A549 (cell line): ENCODE results near the gene FAM187B. TPM values are rescaled to one million over a fixed set of nuclear protein-coding genes. Genes with fewer than 3 reads are reported as not detected.
A peak's percentile ranks its signal among the peaks of the same experiment; 100 is the strongest.

Experiments
- ATAC-seq, 2 experiments: fragments of 200-7000 bp in 1 of 2; fragments of >200 bp in 1 of 2; cut with Nextera tagmentation in 1 of 2; cut with Tn5 transposase in 1 of 2; 3 replicates each; pipeline versions ENCODE4 v1.8.0 to v1.9.1; 2018 to 2020; ENCODE audit warnings: mild to moderate bottlenecking in 1 of 2, moderate library complexity in 1 of 2
- CTCF ChIA-PET: fragments of 300-600 bp; sonication (Branson Sonifier 250); formaldehyde crosslinking; extraction: SDS; loops from one replicate; lab custom pipeline; 2021; ENCODE audit warnings: antibody characterized with exemption, inconsistent platforms; lab: Yijun Ruan, JAX
- POLR2A ChIA-PET: fragments of 350-600 bp; formaldehyde crosslinking; extraction: SDS; loops from one replicate; lab custom pipeline; 2021; ENCODE audit warnings: antibody characterized with exemption, inconsistent platforms; lab: Yijun Ruan, JAX
- DNase-seq, 2 experiments: peaks; one replicate each; pipeline versions ENCODE4 v3.0.0 to v3.0.0-alpha.2; 2011 to 2016; ENCODE audit warnings: low read depth in 1 of 2, low spot score in 1 of 2
- FAIRE-seq: peaks from 2 replicates; lab custom pipeline; 2011; peaks lifted over from hg19 to GRCh38; lab: Jason Lieb, UNC
- H3K27ac ChIP-seq, 2 experiments: fragments of >200 bp; sonication (Bioruptor Twin); formaldehyde crosslinking; 3 replicates each; pipeline ENCODE4 v1.5.1; 2016 to 2017
- H3K4me1 ChIP-seq: fragments of >200 bp; sonication (Bioruptor Twin); formaldehyde crosslinking; 3 replicates; pipeline ENCODE4 v1.6.1; 2016
- H3K4me2 ChIP-seq: fragments of >200 bp; sonication (Bioruptor Twin); formaldehyde crosslinking; 3 replicates; pipeline ENCODE4 v1.6.1; 2016
- H3K4me3 ChIP-seq: fragments of >200 bp; sonication (Bioruptor Twin); formaldehyde crosslinking; 3 replicates; pipeline ENCODE4 v1.5.1; 2016
- H3K9me3 ChIP-seq: fragments of >200 bp; sonication (Bioruptor Twin); formaldehyde crosslinking; 3 replicates; pipeline ENCODE4 v1.6.1; 2016
- CHD4 ChIP-seq: fragments of 200-600 bp; sonication (generic); IDR thresholded peaks from 2 replicates; pipeline ENCODE4 v1.6.1; 2016; ENCODE audit warnings: antibody characterized with exemption, mild to moderate bottlenecking, borderline replicate concordance
- EP300 ChIP-seq, 2 experiments: fragments of >200 bp; sonication (Bioruptor Twin); formaldehyde crosslinking; IDR thresholded peaks; 2 replicates in 1 of 2; 3 replicates in 1 of 2; pipeline ENCODE4 v1.6.1; 2016 to 2017
- ESRRA ChIP-seq: fragments of 150-350 bp; IDR thresholded peaks from 2 replicates; pipeline ENCODE4 v1.6.1; 2014; ENCODE audit warnings: mild to moderate bottlenecking, low read length, borderline replicate concordance
- FOSL2 ChIP-seq, 2 experiments: fragments of 450-650 bp in 1 of 2; fragments of >200 bp in 1 of 2; sonication (Bioruptor Twin) in 1 of 2; formaldehyde crosslinking; IDR thresholded peaks; 2 replicates each; pipeline versions ENCODE4 v1.5.0 to v1.6.1; 2016 to 2020; ENCODE audit warnings: mild to moderate bottlenecking in 1 of 2, moderate library complexity in 1 of 2
- HDAC2 ChIP-seq: fragments of 200-600 bp; sonication (generic); IDR thresholded peaks from 2 replicates; pipeline ENCODE4 v1.6.1; 2016
- HEYL ChIP-seq: fragments of 250-450 bp; sonication (Bioruptor Pico); IDR thresholded peaks from 2 replicates; pipeline ENCODE4 v1.8.0; 2021; ENCODE audit warnings: mild to moderate bottlenecking, moderate library complexity
- JUNB ChIP-seq: fragments of >200 bp; sonication (Bioruptor Twin); formaldehyde crosslinking; IDR thresholded peaks from 2 replicates; pipeline ENCODE4 v1.6.1; 2016
- KDM1A ChIP-seq: fragments of 200-600 bp; sonication (generic); IDR thresholded peaks from 2 replicates; pipeline ENCODE4 v1.6.1; 2016; ENCODE audit warnings: low read depth, mild to moderate bottlenecking
- MAZ ChIP-seq: fragments of 150-350 bp; IDR thresholded peaks from 2 replicates; pipeline ENCODE4 v1.6.1; 2014; ENCODE audit warnings: antibody characterized with exemption, low read depth, low read length, borderline replicate concordance
- MYC ChIP-seq: IDR thresholded peaks from 2 replicates; pipeline ENCODE4 v1.6.1; 2012; ENCODE audit warnings: mild to moderate bottlenecking, inconsistent platforms, low read length, improper control_type of control experiment, borderline replicate concordance
- NFE2L2 ChIP-seq: fragments of 150-350 bp; conservative IDR thresholded peaks from 2 replicates; pipeline ENCODE4 v1.6.1; 2014; ENCODE audit warnings: low read length
- POLR2AphosphoS2 ChIP-seq: conservative IDR thresholded peaks from 2 replicates; pipeline ENCODE4 v1.6.1; 2012; ENCODE audit warnings: low read length, improper control_type of control experiment, inconsistent platforms
- RAD21 ChIP-seq, 2 experiments: fragments of >200 bp in 1 of 2; sonication (Bioruptor Twin) in 1 of 2; formaldehyde crosslinking in 1 of 2; IDR thresholded peaks in 1 of 2; conservative IDR thresholded peaks in 1 of 2; 2 replicates in 1 of 2; 3 replicates in 1 of 2; pipeline ENCODE4 v1.6.1; 2012 to 2018; ENCODE audit warnings: inconsistent platforms in 1 of 2
- RCOR1 ChIP-seq: fragments of 150-350 bp; IDR thresholded peaks from 2 replicates; pipeline ENCODE4 v1.6.1; 2014; ENCODE audit warnings: antibody characterized with exemption, low read length, low read depth
- TP53 ChIP-seq: fragments of 250-450 bp; sonication (Bioruptor Pico); IDR thresholded peaks from 2 replicates; pipeline ENCODE4 v1.5.0; 2021; ENCODE audit warnings: mild to moderate bottlenecking, moderate library complexity
- ZC3H11A ChIP-seq: fragments of 450-650 bp; IDR thresholded peaks from 2 replicates; pipeline ENCODE4 v1.6.1; 2014; ENCODE audit warnings: antibody characterized with exemption, mild to moderate bottlenecking
- WGBS: methylation state at CpG from one replicate; pipeline ENCODE4 v1.1.6; 2017; ENCODE audit errors: missing lambda C conversion rate; 5-methylcytosine and 5-hydroxymethylcytosine counted together
- polyA plus RNA-seq, 4 experiments: library from polyadenylated mRNA; depleted of rRNA in 3 of 4; stranded (reverse); fragments of >200 nt; fragmentation: RNase III in 1 of 4; extraction: RNeasy Plus Mini Kit Qiagen cat#74134 plus additional on column Dnase treatment in 1 of 4; gene quantifications; 2 replicates in 3 of 4; 3 replicates in 1 of 4; pipeline ENCODE4 v1.2.3, GENCODE V29; 2011 to 2017
- TF ChIP-seq, protein P1 (sequence below): fragments of >200 bp; sonication (Bioruptor Twin); formaldehyde crosslinking; IDR thresholded peaks from 3 replicates; pipeline ENCODE4 v1.5.1; 2016
- TF ChIP-seq, protein P2 (sequence below): IDR thresholded peaks from 2 replicates; pipeline ENCODE4 v1.6.1; 2012
- TF ChIP-seq, protein P3 (sequence below): IDR thresholded peaks from 2 replicates; pipeline ENCODE4 v1.6.1; 2012
- TF ChIP-seq, protein P4 (sequence below): fragments of 450-650 bp; IDR thresholded peaks from 2 replicates; pipeline ENCODE4 v1.6.1; 2014; ENCODE audit warnings: antibody characterized with exemption
- TF ChIP-seq, protein P5 (sequence below): fragments of 250-450 bp; sonication (Bioruptor Pico); IDR thresholded peaks from 2 replicates; pipeline ENCODE4 v1.5.0; 2020; ENCODE audit warnings: low read depth, mild to moderate bottlenecking, moderate library complexity
- TF ChIP-seq, protein P6 (sequence below): fragments of 150-350 bp; IDR thresholded peaks from 2 replicates; pipeline ENCODE4 v1.6.1; 2014; ENCODE audit warnings: low read depth, mild to moderate bottlenecking, low read length

Gene FAM187B
- polyA plus RNA-seq, 2 of the 4 experiments (the other 2 are of a cell fraction) = not detected

DNA sequence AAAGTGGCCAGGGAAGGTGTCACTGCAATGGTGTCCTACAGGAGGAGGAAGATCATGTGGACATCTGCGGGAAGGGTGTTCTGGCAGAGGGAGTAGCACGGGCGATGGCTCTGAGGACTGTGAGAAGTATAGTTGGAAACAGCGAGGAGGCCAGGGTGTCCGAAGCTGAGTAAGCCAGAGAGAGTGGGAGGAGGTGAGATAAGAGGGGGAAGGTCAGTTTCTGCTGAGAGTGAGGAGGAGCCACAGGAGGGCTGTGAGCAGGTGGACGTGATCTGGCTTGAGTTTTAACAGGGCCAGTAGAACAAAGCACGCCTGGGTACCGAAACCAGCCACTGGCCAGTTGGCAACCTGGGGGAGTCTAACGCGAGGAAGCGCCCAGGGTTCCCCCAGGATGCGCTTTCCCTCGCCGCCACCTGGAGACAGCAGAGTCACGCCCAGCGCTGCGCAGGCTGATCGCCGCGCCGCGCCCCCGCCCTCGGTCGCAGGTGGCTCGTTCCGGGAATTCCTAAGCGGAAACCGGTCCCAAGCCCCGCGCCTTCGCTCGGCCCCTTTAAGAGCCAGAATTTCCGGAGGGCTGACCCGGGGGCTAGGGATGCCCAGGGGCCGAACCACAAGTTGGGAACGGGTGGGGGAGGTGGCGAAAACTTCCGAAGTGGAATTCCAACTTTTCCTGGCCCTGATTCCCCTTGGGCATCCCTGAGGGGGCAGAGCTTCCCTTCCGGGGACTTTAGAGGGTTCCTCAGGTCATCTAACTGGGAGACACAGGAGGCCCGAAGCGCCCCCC lies 19.2 kb upstream of the FAM187B start:
- FAIRE-seq (no peak), DNase-seq (peak; percentile 64 to 78), ATAC-seq (peak; percentile 72 to 83)
- Histone ChIP-seq H3K9me3 (peaks cover 34% of the 10 kb centered on the region), H3K4me1 (peaks cover 8% of the 10 kb centered on the region; the same call in 1 of the 3 replicates), H3K4me2 (peak overlapping the region; percentile 90), H3K27ac (peak overlapping the region in 1 of 2 experiments; percentile 38; a peak in 4 of 6 replicates), H3K4me3 (peak overlapping the region; percentile 48)
- TF ChIP-seq, protein P1, sequence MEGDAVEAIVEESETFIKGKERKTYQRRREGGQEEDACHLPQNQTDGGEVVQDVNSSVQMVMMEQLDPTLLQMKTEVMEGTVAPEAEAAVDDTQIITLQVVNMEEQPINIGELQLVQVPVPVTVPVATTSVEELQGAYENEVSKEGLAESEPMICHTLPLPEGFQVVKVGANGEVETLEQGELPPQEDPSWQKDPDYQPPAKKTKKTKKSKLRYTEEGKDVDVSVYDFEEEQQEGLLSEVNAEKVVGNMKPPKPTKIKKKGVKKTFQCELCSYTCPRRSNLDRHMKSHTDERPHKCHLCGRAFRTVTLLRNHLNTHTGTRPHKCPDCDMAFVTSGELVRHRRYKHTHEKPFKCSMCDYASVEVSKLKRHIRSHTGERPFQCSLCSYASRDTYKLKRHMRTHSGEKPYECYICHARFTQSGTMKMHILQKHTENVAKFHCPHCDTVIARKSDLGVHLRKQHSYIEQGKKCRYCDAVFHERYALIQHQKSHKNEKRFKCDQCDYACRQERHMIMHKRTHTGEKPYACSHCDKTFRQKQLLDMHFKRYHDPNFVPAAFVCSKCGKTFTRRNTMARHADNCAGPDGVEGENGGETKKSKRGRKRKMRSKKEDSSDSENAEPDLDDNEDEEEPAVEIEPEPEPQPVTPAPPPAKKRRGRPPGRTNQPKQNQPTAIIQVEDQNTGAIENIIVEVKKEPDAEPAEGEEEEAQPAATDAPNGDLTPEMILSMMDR = peak; percentile 29
- peak; percentile 44 to 59; a peak in 4 of 5 replicates for TF ChIP-seq RAD21 (conservative IDR thresholded peaks at IDR 0.05 in 1 of 2, IDR thresholded peaks at IDR 0.05 in 1 of 2)
- no peak for TF ChIP-seq MAZ
- POLR2A ChIA-PET = no interaction called here
- CTCF ChIA-PET = interaction anchor here (0.6 kb wide), 1 partner anchor 39 kb away, joined by 4 read pairs; no protein-coding TSS in a partner anchor
- WGBS = 14% methylated on average over 41 of the region's 42 CpGs

DNA sequence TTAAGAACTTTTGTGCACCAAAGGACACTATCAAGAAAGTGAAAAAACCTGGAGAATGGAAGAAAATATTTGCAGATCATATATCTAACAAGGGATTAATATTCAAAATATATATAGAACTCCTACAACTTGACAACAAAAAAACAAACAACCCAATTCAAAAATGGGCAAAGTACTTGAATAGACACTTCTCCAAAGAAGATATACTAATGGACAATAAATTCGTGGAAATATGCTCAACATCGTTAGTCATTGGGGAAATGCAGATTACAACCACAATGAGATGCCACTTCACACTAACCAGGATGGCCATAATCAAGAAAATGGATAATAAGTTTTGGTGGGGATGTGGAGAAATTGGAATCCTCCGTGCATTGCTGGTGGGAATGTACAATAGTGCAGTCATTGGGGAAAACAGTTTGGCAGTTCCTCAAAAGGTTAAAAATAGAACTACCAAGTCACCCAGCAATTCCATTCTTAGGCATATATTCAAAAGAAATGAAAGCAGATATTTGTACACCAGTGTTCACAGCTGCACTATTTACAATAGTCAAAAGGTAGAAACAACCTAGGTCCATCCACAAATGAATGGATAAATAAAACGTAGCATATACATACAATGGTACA lies 18.0 kb upstream of the FAM187B start:
- Histone ChIP-seq H3K9me3 (peaks cover 37% of the 10 kb centered on the region), H3K4me1 (peaks cover 8% of the 10 kb centered on the region; the same call in 1 of the 3 replicates), H3K4me3 (no peak overlapping the region), H3K4me2 (no peak overlapping the region), H3K27ac (no peak overlapping the region)
- ChIA-PET CTCF (no interaction called here), POLR2A (no interaction called here)
- peak; percentile 89 for FAIRE-seq
- DNase-seq = no peak
- 26% methylated on average over 4 of the region's 4 CpGs for WGBS
- ATAC-seq = no peak
- TF ChIP-seq POLR2AphosphoS2 (no peak), ZC3H11A (0 out of 2 replicates have a peak, but pooled peaks have one; percentile 0), ESRRA (no peak), KDM1A (no peak), MYC (no peak), JUNB (no peak)
- TF ChIP-seq, protein P2, sequence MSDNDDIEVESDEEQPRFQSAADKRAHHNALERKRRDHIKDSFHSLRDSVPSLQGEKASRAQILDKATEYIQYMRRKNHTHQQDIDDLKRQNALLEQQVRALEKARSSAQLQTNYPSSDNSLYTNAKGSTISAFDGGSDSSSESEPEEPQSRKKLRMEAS = no peak

DNA sequence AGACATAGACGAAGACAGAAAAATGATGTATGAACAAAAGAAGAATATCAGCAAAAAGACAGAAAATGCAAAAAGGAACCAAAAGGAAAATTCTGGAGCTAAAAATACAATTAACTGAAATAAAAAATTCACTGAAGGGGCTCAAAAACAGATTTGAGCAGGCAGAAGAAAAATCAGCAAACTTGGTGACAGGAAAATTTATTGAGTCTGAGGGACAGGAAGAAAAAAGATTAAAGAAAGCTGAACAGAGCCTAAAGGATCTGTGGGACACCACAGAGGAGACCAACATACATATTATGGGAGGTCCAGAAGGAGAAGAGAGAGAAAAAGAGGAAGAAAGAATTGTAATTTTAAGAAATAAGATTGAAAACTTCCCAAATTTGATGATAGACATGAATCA lies 12.9 kb upstream of the FAM187B start:
- TF ChIP-seq EP300 (IDR thresholded peaks at IDR 0.05) (no peak), CHD4 (no peak), FOSL2 (IDR thresholded peaks at IDR 0.05) (no peak), FOSL2 (CRISPR knock-in tag; IDR thresholded peaks at IDR 0.05) (no peak), NFE2L2 (no peak), TP53 (CRISPR knock-in tag) (no peak), RCOR1 (no peak), MAZ (no peak), HDAC2 (no peak), HEYL (CRISPR knock-in tag) (no peak)
- TF ChIP-seq, protein P3, sequence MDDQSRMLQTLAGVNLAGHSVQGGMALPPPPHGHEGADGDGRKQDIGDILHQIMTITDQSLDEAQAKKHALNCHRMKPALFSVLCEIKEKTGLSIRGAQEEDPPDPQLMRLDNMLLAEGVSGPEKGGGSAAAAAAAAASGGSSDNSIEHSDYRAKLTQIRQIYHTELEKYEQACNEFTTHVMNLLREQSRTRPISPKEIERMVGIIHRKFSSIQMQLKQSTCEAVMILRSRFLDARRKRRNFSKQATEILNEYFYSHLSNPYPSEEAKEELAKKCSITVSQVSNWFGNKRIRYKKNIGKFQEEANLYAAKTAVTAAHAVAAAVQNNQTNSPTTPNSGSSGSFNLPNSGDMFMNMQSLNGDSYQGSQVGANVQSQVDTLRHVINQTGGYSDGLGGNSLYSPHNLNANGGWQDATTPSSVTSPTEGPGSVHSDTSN = no peak
- TF ChIP-seq, protein P4, sequence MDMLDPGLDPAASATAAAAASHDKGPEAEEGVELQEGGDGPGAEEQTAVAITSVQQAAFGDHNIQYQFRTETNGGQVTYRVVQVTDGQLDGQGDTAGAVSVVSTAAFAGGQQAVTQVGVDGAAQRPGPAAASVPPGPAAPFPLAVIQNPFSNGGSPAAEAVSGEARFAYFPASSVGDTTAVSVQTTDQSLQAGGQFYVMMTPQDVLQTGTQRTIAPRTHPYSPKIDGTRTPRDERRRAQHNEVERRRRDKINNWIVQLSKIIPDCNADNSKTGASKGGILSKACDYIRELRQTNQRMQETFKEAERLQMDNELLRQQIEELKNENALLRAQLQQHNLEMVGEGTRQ = no peak
- TF ChIP-seq, protein P2 = no peak
- TF ChIP-seq, protein P5, sequence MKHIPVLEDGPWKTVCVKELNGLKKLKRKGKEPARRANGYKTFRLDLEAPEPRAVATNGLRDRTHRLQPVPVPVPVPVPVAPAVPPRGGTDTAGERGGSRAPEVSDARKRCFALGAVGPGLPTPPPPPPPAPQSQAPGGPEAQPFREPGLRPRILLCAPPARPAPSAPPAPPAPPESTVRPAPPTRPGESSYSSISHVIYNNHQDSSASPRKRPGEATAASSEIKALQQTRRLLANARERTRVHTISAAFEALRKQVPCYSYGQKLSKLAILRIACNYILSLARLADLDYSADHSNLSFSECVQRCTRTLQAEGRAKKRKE (CRISPR knock-in tag) = no peak
- TF ChIP-seq, protein P6, sequence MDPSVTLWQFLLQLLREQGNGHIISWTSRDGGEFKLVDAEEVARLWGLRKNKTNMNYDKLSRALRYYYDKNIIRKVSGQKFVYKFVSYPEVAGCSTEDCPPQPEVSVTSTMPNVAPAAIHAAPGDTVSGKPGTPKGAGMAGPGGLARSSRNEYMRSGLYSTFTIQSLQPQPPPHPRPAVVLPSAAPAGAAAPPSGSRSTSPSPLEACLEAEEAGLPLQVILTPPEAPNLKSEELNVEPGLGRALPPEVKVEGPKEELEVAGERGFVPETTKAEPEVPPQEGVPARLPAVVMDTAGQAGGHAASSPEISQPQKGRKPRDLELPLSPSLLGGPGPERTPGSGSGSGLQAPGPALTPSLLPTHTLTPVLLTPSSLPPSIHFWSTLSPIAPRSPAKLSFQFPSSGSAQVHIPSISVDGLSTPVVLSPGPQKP = no peak
- DNase-seq = no peak
- no peak overlapping the region for H3K4me2 ChIP-seq
- no peak overlapping the region for H3K4me3 ChIP-seq
- ChIA-PET CTCF (interaction anchor here (0.6 to 2.3 kb wide), 10 partner anchors 10 to 1140 kb away, joined by 3 to 7 read pairs (median 4); partner anchors contain the start of genes FAM187B, LGI4 and USF2), POLR2A (no interaction called here)
- H3K27ac ChIP-seq = no peak overlapping the region
- H3K9me3 ChIP-seq = peaks cover 52% of the 10 kb centered on the region
- H3K4me1 ChIP-seq = no peaks in the 10 kb centered on the region
- ATAC-seq = no peak
- peak; percentile 90 for FAIRE-seq
- 2% methylated on average over 1 of the region's 1 CpG for WGBS
